ENCODE measurements around the gene KIF16B. TPM values are rescaled to one million over a fixed set of nuclear protein-coding genes. Genes with fewer than 3 reads are reported as not detected.

The KIF16B gene
- total RNA-seq, 4 donors from 2014 or later: 8.7 to 20.6 (median 16.6) TPM

- H3K27me3 ChIP-seq: no peaks in the 10 kb centered on the region
- H3K27ac ChIP-seq: no peak overlapping the region
- no peak overlapping the region for H3K4me3 ChIP-seq
- intact Hi-C loops (cut with DNase I; ENCODE audit: low total_unique reads): no loop called here
- no peak for DNase-seq
- no peaks in the 10 kb centered on the region for H3K9me3 ChIP-seq
- TF ChIP-seq POLR2A (IDR thresholded peaks at IDR 0.05): no peak
- TF ChIP-seq CTCF (IDR thresholded peaks at IDR 0.05): no peak
- H3K4me1 ChIP-seq: no peaks in the 10 kb centered on the region
- H3K36me3 ChIP-seq: no peaks in the 10 kb centered on the region
These were observed 305.7 kb downstream of the KIF16B start for GRCh38 chr20:16267526-16267925.

- Histone ChIP-seq H3K4me3 (no peak overlapping the region), H3K27ac (no peak overlapping the region), H3K4me1 (no peaks in the 10 kb centered on the region), H3K27me3 (no peaks in the 10 kb centered on the region), H3K9me3 (no peaks in the 10 kb centered on the region), H3K36me3 (no peaks in the 10 kb centered on the region)
- intact Hi-C loops (cut with DNase I; ENCODE audit: low total_unique reads): no loop called here
- TF ChIP-seq CTCF (IDR thresholded peaks at IDR 0.05) (no peak), POLR2A (IDR thresholded peaks at IDR 0.05) (no peak)
- DNase-seq: no peak
These were observed 307.9 kb downstream of the KIF16B start for GRCh38 chr20:16265334-16265733.

- Histone ChIP-seq H3K36me3 (no peaks in the 10 kb centered on the region), H3K4me1 (no peaks in the 10 kb centered on the region), H3K9me3 (no peaks in the 10 kb centered on the region), H3K27ac (no peak overlapping the region), H3K27me3 (no peaks in the 10 kb centered on the region), H3K4me3 (no peak overlapping the region)
- intact Hi-C loops (cut with DNase I; ENCODE audit: low total_unique reads): no loop called here
- TF ChIP-seq CTCF (IDR thresholded peaks at IDR 0.05) (no peak), POLR2A (IDR thresholded peaks at IDR 0.05) (no peak)
- no peak for DNase-seq
These were observed 309.7 kb downstream of the KIF16B start for GRCh38 chr20:16263582-16263981.

GRCh38 chr20:16262594-16262993 is 310.7 kb downstream of the KIF16B start:
- intact Hi-C loops (cut with DNase I; ENCODE audit: low total_unique reads): no loop called here
- DNase-seq: no peak
- Histone ChIP-seq H3K36me3 (no peaks in the 10 kb centered on the region), H3K27ac (no peak overlapping the region), H3K27me3 (no peaks in the 10 kb centered on the region), H3K4me1 (no peaks in the 10 kb centered on the region), H3K4me3 (no peak overlapping the region), H3K9me3 (no peaks in the 10 kb centered on the region)
- TF ChIP-seq POLR2A (IDR thresholded peaks at IDR 0.05): no peak
- no peak for TF ChIP-seq CTCF (IDR thresholded peaks at IDR 0.05)

GRCh38 chr20:16261733-16262273 is 311.4 kb downstream of the KIF16B start:
- Histone ChIP-seq H3K27ac (no peak overlapping the region), H3K9me3 (no peaks in the 10 kb centered on the region), H3K27me3 (no peaks in the 10 kb centered on the region), H3K4me3 (no peak overlapping the region), H3K4me1 (no peaks in the 10 kb centered on the region), H3K36me3 (no peaks in the 10 kb centered on the region)
- no peak for DNase-seq
- intact Hi-C loops (cut with DNase I; ENCODE audit: low total_unique reads): no loop called here
- TF ChIP-seq CTCF (IDR thresholded peaks at IDR 0.05): no peak
- TF ChIP-seq POLR2A (IDR thresholded peaks at IDR 0.05): no peak

All from uterus (tissue), 4 donors.